B cell (primary cell): Measurements from ENCODE around the gene TRPC3. TPM values are rescaled to one million over a fixed set of nuclear protein-coding genes. Genes with fewer than 3 reads are reported as not detected.

Experiments used
- ATAC-seq: fragments of 200-7000 bp; cut with Tn5 transposase; one replicate; pipeline ENCODE4 v1.10.0; 2021; ENCODE audit warnings: low read depth, mild to moderate bottlenecking, moderate number of reproducible peaks, moderate library complexity
- CTCF ChIA-PET: fragments of 350-600 bp; sonication (Branson Sonifier 250); formaldehyde crosslinking; loops from one replicate; lab custom pipeline; 2021; ENCODE audit warnings: antibody characterized with exemption, inconsistent platforms; lab: Charles Lee
- POLR2A ChIA-PET: fragments of 350-600 bp; sonication (Branson Sonifier 250); formaldehyde crosslinking; loops from one replicate; lab custom pipeline; 2021; ENCODE audit warnings: antibody characterized with exemption; lab: Charles Lee
- DNase-seq: peaks from one replicate; pipeline ENCODE4 v3.0.0; 2013
- H2AFZ ChIP-seq: 2 replicates; pipeline ENCODE4 v1.6.1; 2012; ENCODE audit warnings: mild to moderate bottlenecking, low read depth, low read length; ENCODE audit not compliant: insufficient read depth, poor library complexity, severe bottlenecking
- H3K27ac ChIP-seq, 2 donors: 1 replicate in 1 of 2; 2 replicates in 1 of 2; pipeline ENCODE4 v1.5.1; 2012 to 2013; ENCODE audit warnings: low read length in 2 of 2, mild to moderate bottlenecking in 2 of 2, moderate library complexity in 1 of 2
- H3K27me3 ChIP-seq, 4 experiments: fragments of 200-600 bp in 1 of 4; sonication (generic) in 1 of 4; replicated peaks in 1 of 4; 1 replicate in 2 of 4; 2 replicates in 2 of 4; pipeline versions ENCODE4 v1.6.1 to v1.7.0; 2013 to 2016; ENCODE audit warnings: low read length in 3 of 4, mild to moderate bottlenecking in 2 of 4, mixed read lengths in 1 of 4, moderate library complexity in 1 of 4; ENCODE audit not compliant: insufficient read depth in 4 of 4, control insufficient read depth in 3 of 4; ENCODE audit errors: control extremely low read depth in 1 of 4
- H3K36me3 ChIP-seq, 2 experiments: replicated peaks in 1 of 2; 1 replicate in 1 of 2; 2 replicates in 1 of 2; pipeline versions ENCODE4 v1.6.1 to v1.7.1; 2013; ENCODE audit warnings: low read length in 1 of 2; ENCODE audit not compliant: insufficient read depth in 2 of 2, control insufficient read depth in 1 of 2; ENCODE audit errors: control extremely low read depth in 1 of 2, extremely low read depth in 1 of 2
- H3K4me1 ChIP-seq, 2 donors: fragments of 200-600 bp in 1 of 2; sonication (generic) in 1 of 2; 1 replicate in 1 of 2; 2 replicates in 1 of 2; pipeline versions ENCODE4 v1.5.1 to v1.6.1; 2013 to 2017; ENCODE audit warnings: low read length in 2 of 2; ENCODE audit not compliant: control insufficient read depth in 2 of 2, insufficient read depth in 2 of 2
- H3K4me2 ChIP-seq: replicated peaks from 2 replicates; pipeline ENCODE3; 2012; ENCODE audit warnings: mild to moderate bottlenecking, low read depth, low read length; ENCODE audit not compliant: poor library complexity, severe bottlenecking
- H3K4me3 ChIP-seq, 5 experiments: fragments of 200-600 bp in 1 of 5; sonication (generic) in 1 of 5; 1 replicate in 3 of 5; 2 replicates in 2 of 5; pipeline versions ENCODE4 v1.5.1 to v1.7.0; 2011 to 2016; ENCODE audit warnings: low read length in 4 of 5, mild to moderate bottlenecking in 4 of 5, low read depth in 2 of 5, control low read depth in 1 of 5, moderate library complexity in 1 of 5; ENCODE audit not compliant: insufficient read depth in 1 of 5; ENCODE audit errors: control extremely low read depth in 1 of 5, extremely low read depth in 1 of 5
- H3K79me2 ChIP-seq: fragments of 200-600 bp; sonication (generic); one replicate; pipeline ENCODE4 v1.6.0; 2016; ENCODE audit warnings: low read length; ENCODE audit not compliant: control insufficient read depth, insufficient read depth
- H3K9ac ChIP-seq: fragments of 200-600 bp; sonication (generic); 2 replicates; pipeline ENCODE4 v1.6.1; 2017; ENCODE audit warnings: mild to moderate bottlenecking, low read length, moderate library complexity
- H3K9me3 ChIP-seq, 3 donors: one replicate each; pipeline versions ENCODE4 v1.6.1 to v1.7.1; 2013; ENCODE audit warnings: low read length in 2 of 3; ENCODE audit not compliant: control insufficient read depth in 2 of 3, insufficient read depth in 1 of 3; ENCODE audit errors: control extremely low read depth in 1 of 3
- H4K20me1 ChIP-seq: 2 replicates; pipeline ENCODE4 v1.6.0; 2012; ENCODE audit warnings: mild to moderate bottlenecking, low read length; ENCODE audit not compliant: insufficient read depth, control insufficient read depth, poor library complexity, severe bottlenecking
- H3K27ac Mint-ChIP-seq: one replicate; pipeline ENCODE4 v1.8.0; 2021; ENCODE audit warnings: mixed read lengths
- H3K27me3 Mint-ChIP-seq: one replicate; pipeline ENCODE4 v1.8.0; 2021; ENCODE audit warnings: mixed read lengths
- H3K4me1 Mint-ChIP-seq: one replicate; pipeline ENCODE4 v1.8.0; 2021; ENCODE audit warnings: mixed read lengths
- H3K4me3 Mint-ChIP-seq: one replicate; pipeline ENCODE4 v1.8.0; 2021; ENCODE audit warnings: mixed read lengths
- H3K9me3 Mint-ChIP-seq: one replicate; pipeline ENCODE4 v1.8.0; 2022; ENCODE audit warnings: mixed read lengths; ENCODE audit not compliant: insufficient read depth
- EZH2 ChIP-seq: IDR thresholded peaks from 2 replicates; pipeline ENCODE4 v1.6.1; 2012; ENCODE audit warnings: borderline replicate concordance, low read depth, mild to moderate bottlenecking, moderate library complexity, low read length; ENCODE audit not compliant: insufficient read depth, poor library complexity, severe bottlenecking
- WGBS: methylation state at CpG from one replicate; pipeline ENCODE4 v1.1.5; 2013; ENCODE audit warnings: missing lambda C conversion rate; ENCODE audit not compliant: insufficient coverage; 5-methylcytosine and 5-hydroxymethylcytosine counted together
- intact Hi-C: fragments of 100-400 bp; cut with micrococcal nuclease; formaldehyde crosslinking; loops from one replicate; pipeline ENCODE4 v1.10.0; 2022
- polyA plus RNA-seq: library from polyadenylated mRNA; depleted of rRNA; stranded (reverse); fragments of >200 nt; gene quantifications from 2 replicates; pipeline ENCODE4 v1.2.3, GENCODE V29; 2012
- total RNA-seq, 2 donors: library from RNA; stranded (reverse); fragments of 120-200 nt in 1 of 2; gene quantifications; 1 replicate in 1 of 2; 2 replicates in 1 of 2; pipeline versions ENCODE4 v1.2.3 to v1.2.4, GENCODE V29; 2013 to 2022
- TF ChIP-seq, protein P1 (sequence below): fragments of 200-600 bp; IDR thresholded peaks from one replicate; pipeline ENCODE4 v1.8.0; 2022; ENCODE audit warnings: antibody characterized with exemption, mild to moderate bottlenecking

Gene TRPC3
- total and polyA plus RNA-seq, 2 donors (not counting 1 experiment from before 2014, with no cell fraction given) = not detected

- CTCF ChIA-PET = no interaction called here
- POLR2A ChIA-PET = no interaction called here
- no peak overlapping the region for H3K9ac ChIP-seq
These were observed 13.1 kb upstream of the TRPC3 start for GRCh38 chr4:121964958-121965357.

DNA sequence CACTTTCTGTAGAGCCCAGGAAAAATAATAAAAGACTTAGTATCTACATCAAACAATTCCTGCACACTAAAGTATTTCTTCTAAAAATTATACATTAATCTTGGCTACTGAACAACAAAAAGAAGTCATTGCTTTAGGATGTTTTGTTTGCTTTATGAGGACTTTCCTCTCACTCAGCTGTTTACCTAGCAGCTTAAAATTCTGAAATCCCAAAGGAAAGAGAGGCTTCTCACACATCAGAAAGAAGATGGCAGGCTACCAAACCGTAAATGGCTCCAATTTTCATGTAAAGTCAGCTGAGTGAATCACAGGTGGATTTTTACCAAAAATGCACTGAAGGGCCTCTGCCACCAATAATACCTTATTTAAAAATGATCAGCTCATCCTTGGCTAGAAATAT, 9.0 kb upstream of the TRPC3 start:
- Histone ChIP-seq H2AFZ (no peak overlapping the region), H3K4me1 (no peaks in the 10 kb centered on the region), H3K27ac (no peak overlapping the region), H4K20me1 (no peaks in the 10 kb centered on the region), H3K27me3 (peaks cover 0 to 20% (median 4%) of the 10 kb centered on the region in 4 experiments), H3K4me2 (no peak overlapping the region), H3K4me3 (no peak overlapping the region), H3K79me2 (no peaks in the 10 kb centered on the region), H3K9me3 (peaks cover 0 to 1% (median 0%) of the 10 kb centered on the region in 3 donors), H3K36me3 (no peaks in the 10 kb centered on the region), H3K9ac (no peak overlapping the region)
- TF ChIP-seq, protein P1, sequence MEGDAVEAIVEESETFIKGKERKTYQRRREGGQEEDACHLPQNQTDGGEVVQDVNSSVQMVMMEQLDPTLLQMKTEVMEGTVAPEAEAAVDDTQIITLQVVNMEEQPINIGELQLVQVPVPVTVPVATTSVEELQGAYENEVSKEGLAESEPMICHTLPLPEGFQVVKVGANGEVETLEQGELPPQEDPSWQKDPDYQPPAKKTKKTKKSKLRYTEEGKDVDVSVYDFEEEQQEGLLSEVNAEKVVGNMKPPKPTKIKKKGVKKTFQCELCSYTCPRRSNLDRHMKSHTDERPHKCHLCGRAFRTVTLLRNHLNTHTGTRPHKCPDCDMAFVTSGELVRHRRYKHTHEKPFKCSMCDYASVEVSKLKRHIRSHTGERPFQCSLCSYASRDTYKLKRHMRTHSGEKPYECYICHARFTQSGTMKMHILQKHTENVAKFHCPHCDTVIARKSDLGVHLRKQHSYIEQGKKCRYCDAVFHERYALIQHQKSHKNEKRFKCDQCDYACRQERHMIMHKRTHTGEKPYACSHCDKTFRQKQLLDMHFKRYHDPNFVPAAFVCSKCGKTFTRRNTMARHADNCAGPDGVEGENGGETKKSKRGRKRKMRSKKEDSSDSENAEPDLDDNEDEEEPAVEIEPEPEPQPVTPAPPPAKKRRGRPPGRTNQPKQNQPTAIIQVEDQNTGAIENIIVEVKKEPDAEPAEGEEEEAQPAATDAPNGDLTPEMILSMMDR = no peak
- no peak for TF ChIP-seq EZH2
- DNase-seq (no peak), ATAC-seq (no peak)
- no CpG with 5 or more reads among the region's 1 CpG for WGBS
- Mint-ChIP-seq H3K27me3 (peaks cover 28% of the 10 kb centered on the region), H3K27ac (no peak overlapping the region), H3K4me3 (no peak overlapping the region), H3K9me3 (peaks cover 3% of the 10 kb centered on the region), H3K4me1 (no peaks in the 10 kb centered on the region)
- POLR2A ChIA-PET = no interaction called here
- intact Hi-C loops = no loop called here
- CTCF ChIA-PET = interaction anchor here (1.1 kb wide), 1 partner anchor 10 kb away, joined by 3 read pairs; no protein-coding TSS in a partner anchor

More at GRCh38 chr4:121964958-121965357, 13.1 kb upstream of the TRPC3 start:
- H3K4me1 ChIP-seq = no peaks in the 10 kb centered on the region
- intact Hi-C loops = no loop called here
- peaks cover 0 to 1% (median 0%) of the 10 kb centered on the region in 3 donors for H3K9me3 ChIP-seq
- ATAC-seq (no peak), DNase-seq (no peak)
- no peaks in the 10 kb centered on the region for H4K20me1 ChIP-seq
- Mint-ChIP-seq H3K27me3 (peaks cover 28% of the 10 kb centered on the region), H3K4me1 (no peaks in the 10 kb centered on the region), H3K4me3 (no peak overlapping the region), H3K27ac (no peak overlapping the region), H3K9me3 (peaks cover 3% of the 10 kb centered on the region)
- WGBS = 100% methylated on average over 1 of the region's 1 CpG
- peaks cover 0 to 12% (median 4%) of the 10 kb centered on the region in 4 experiments for H3K27me3 ChIP-seq
- no peak overlapping the region for H2AFZ ChIP-seq
- H3K4me3 ChIP-seq = no peak overlapping the region
- no peaks in the 10 kb centered on the region for H3K36me3 ChIP-seq
- H3K4me2 ChIP-seq = no peak overlapping the region
- H3K27ac ChIP-seq = no peak overlapping the region
- TF ChIP-seq, protein P1 = no peak
- no peak for TF ChIP-seq EZH2
- H3K79me2 ChIP-seq = no peaks in the 10 kb centered on the region
